BJ (cell line): Measurements from ENCODE around the gene MAP3K15. TPM values are rescaled to one million over a fixed set of nuclear protein-coding genes. Genes with fewer than 3 reads are reported as not detected.

Experiments used
- CTCF ChIA-PET: fragments of 350-600 bp; formaldehyde crosslinking; extraction: SDS; loops from one replicate; lab custom pipeline; 2021; ENCODE audit warnings: antibody characterized with exemption, inconsistent platforms; lab: Yijun Ruan, JAX
- POLR2A ChIA-PET: fragments of 300-600 bp; sonication (Branson Sonifier 250); formaldehyde crosslinking; extraction: SDS; loops from one replicate; lab custom pipeline; 2021; ENCODE audit warnings: antibody characterized with exemption; lab: Charles Lee
- DNase-seq: peaks from one replicate; pipeline ENCODE4 v3.0.0-alpha.2; 2011; ENCODE audit warnings: low read depth
- H3K27me3 ChIP-seq: 2 replicates; pipeline ENCODE4 v1.6.0; 2011; ENCODE audit warnings: low read length; ENCODE audit not compliant: control insufficient read depth, insufficient read depth
- H3K36me3 ChIP-seq: 2 replicates; pipeline ENCODE4 v1.5.1; 2011; ENCODE audit warnings: low read length; ENCODE audit not compliant: control insufficient read depth, insufficient read depth
- H3K4me3 ChIP-seq: 2 replicates; pipeline ENCODE4 v1.5.1; 2011; ENCODE audit warnings: low read depth, mild to moderate bottlenecking, control low read depth, low read length
- CTCF ChIP-seq: IDR thresholded peaks from 2 replicates; pipeline ENCODE4 v1.5.1; 2011; ENCODE audit warnings: low read depth, mild to moderate bottlenecking, control low read depth, inconsistent platforms, low read length, moderate library complexity; ENCODE audit not compliant: insufficient read depth
- polyA plus RNA-seq: library from polyadenylated mRNA; depleted of rRNA; stranded (reverse); fragments of >200 nt; gene quantifications from 2 replicates; pipeline ENCODE4 v1.2.3, GENCODE V29; 2011

Gene MAP3K15
- polyA plus RNA-seq, 1 experiment = 0.04 TPM

- H3K36me3 ChIP-seq = no peaks in the 10 kb centered on the region
- ChIA-PET CTCF (no interaction called here), POLR2A (no interaction called here)
- no peak for TF ChIP-seq CTCF
- no peak for DNase-seq
- no peaks in the 10 kb centered on the region for H3K27me3 ChIP-seq
- no peak overlapping the region for H3K4me3 ChIP-seq
These were observed 37.5 kb upstream of the MAP3K15 start for GRCh38 chrX:19552793-19553192.

GRCh38 chrX:19549838-19550237, 34.5 kb upstream of the MAP3K15 start:
- POLR2A ChIA-PET = no interaction called here
- TF ChIP-seq CTCF = no peak
- H3K36me3 ChIP-seq = peaks cover 1% of the 10 kb centered on the region; the same call in 1 of the 2 replicates
- no peak overlapping the region for H3K4me3 ChIP-seq
- no peaks in the 10 kb centered on the region for H3K27me3 ChIP-seq
- CTCF ChIA-PET = interaction anchor here (1.0 kb wide), 1 partner anchor 14 kb away, joined by 3 read pairs; no protein-coding TSS in a partner anchor
- no peak for DNase-seq

- H3K36me3 ChIP-seq = peaks cover 1% of the 10 kb centered on the region; the same call in 1 of the 2 replicates
- ChIA-PET POLR2A (no interaction called here), CTCF (no interaction called here)
- no peak for DNase-seq
- no peak for TF ChIP-seq CTCF
- H3K27me3 ChIP-seq = no peaks in the 10 kb centered on the region
- no peak overlapping the region for H3K4me3 ChIP-seq
These were observed 33.6 kb upstream of the MAP3K15 start for GRCh38 chrX:19548934-19549333.

GRCh38 chrX:19548279-19548678, 33.0 kb upstream of the MAP3K15 start:
- CTCF ChIA-PET = no interaction called here
- Histone ChIP-seq H3K36me3 (peaks cover 1% of the 10 kb centered on the region; the same call in 1 of the 2 replicates), H3K4me3 (no peak overlapping the region), H3K27me3 (no peaks in the 10 kb centered on the region)
- no peak for TF ChIP-seq CTCF
- POLR2A ChIA-PET = no interaction called here
- no peak for DNase-seq

- no peaks in the 10 kb centered on the region for H3K27me3 ChIP-seq
- H3K4me3 ChIP-seq = no peak overlapping the region
- ChIA-PET POLR2A (no interaction called here), CTCF (interaction anchor here (0.8 to 1.3 kb wide), 3 partner anchors 48 to 343 kb away, joined by 3 to 5 read pairs (median 4); no protein-coding TSS in a partner anchor)
- TF ChIP-seq CTCF = no peak
- H3K36me3 ChIP-seq = peaks cover 8% of the 10 kb centered on the region
- DNase-seq = no peak
These were observed 30.3 kb upstream of the MAP3K15 start for GRCh38 chrX:19545651-19546050.
